Measurements from ENCODE around the gene CETP.
A peak's percentile ranks its signal among the peaks of the same experiment; 100 is the strongest.
"Not testable (repeated sequence)": the region's sequence is repeated elsewhere in the genome, so short reads cannot be mapped to it uniquely, and the experiment has no call there.

The CETP gene

DNA sequence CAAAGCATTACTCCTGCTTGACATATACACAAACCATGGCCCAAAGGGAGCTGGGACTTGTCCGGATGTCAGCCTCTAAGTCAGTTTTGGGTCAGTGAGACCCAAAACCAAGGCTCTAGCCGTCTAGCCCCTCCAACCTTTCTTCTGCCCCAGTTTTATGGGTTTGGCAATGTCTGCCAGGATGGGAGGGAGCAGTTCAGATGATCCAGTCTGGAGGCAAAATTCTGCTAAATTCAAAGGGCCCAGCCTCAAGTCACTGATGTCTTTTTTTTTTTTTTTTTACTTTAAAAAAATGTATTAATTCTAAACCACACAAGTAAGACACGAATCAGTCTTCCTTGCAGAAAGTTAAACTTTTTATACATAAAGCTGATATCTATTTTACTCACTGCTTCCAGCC lies 36.2 kb downstream of the CETP start:
- TF ChIP-seq POLR2A (IDR thresholded peaks at IDR 0.05; ENCODE audit: low read depth, low read length) (no peak), TAF1 (IDR thresholded peaks at IDR 0.05; ENCODE audit: borderline replicate concordance, low read depth, low read length) (no peak), POLR2AphosphoS5 (IDR thresholded peaks at IDR 0.05; ENCODE audit: low read depth, low read length) (no peak)
- FAIRE-seq (no peak), DNase-seq (ENCODE audit: insufficient read length) (no peak)

DNA sequence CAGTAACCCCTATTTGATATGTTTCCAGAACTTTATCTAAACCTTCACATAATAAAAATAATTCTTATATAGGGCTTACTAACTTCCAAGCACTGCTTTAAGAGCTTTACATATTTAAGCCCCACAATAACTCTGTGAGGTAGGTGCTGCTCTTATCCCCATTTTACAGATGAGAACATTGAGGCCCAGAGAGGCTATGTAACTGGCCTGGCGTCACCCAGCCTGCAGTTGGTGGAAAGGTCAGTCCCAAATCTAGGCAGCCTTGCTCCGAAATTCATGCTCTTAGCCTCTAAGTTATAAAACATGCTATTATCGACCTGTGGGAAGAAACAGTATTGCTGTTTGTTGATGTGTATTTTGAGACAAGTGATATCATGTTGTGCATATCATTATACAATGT lies 36.6 kb downstream of the CETP start:
- no peak for DNase-seq (ENCODE audit: insufficient read length)
- TF ChIP-seq POLR2A (IDR thresholded peaks at IDR 0.05; ENCODE audit: low read depth, low read length): 0 out of 2 replicates have a peak, but pooled peaks have one; percentile 20
- no peak for TF ChIP-seq POLR2AphosphoS5 (IDR thresholded peaks at IDR 0.05; ENCODE audit: low read depth, low read length)
- FAIRE-seq: no peak

DNA sequence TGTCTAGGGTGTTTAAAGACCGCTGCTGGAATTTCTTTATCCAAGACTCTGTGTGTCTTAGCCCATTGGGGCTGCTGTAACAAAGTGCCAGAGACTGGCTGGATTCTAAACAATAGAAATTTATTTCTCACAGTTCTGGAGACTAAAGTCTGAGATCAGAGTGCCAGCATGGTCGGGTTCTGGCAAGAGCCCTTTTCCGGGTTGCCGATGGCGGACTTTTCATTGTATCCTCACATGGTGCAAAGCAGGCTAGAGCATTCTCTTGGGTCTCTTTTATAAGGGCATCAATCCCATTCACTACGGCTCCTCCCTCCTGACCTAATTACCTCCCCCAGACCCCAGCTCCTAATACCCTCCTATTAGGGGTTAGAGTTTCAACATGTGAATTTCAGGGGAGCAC lies 37.1 kb downstream of the CETP start:
- FAIRE-seq: peak; percentile 21

DNA sequence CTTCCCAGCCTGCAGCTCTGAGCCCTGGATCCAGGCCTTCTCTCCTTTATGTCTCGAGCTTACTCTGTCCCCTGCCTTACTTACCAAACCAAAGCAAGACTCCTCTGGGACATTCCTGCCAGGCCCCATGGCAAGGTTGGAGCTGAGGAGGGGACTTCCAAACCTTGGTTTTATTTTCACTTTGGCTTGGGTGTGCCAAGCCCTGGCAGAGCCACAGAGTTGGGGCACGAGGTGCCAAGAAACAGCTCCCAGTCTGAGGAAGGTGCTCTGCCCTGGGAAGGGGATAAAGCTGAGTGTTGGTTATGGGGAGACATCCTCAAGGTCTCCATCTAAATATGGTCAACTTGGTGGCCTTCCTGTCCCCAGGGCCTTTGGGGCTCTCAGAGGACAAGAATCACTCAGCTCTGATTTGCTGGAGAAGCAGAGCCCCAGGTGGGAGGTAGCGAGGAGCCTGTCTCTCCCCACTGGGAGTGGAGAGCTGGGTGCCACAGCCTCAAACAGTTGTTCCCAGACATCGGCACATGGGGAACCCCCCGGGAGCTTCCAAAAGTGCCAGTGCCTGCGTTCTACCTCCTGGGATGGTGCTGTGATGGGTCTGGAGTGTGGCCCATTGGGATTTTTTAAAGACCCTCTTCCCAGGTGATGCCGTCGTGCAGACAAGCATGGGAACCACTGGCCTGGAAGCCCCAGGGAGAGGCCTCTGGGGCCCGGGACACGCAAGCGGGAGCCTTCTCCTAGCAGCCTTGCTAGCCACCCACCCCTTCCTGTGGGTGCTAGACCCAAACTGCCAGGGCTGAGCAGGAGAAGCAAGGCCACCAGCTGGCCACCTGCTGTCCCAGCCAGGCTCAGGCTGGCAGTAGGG lies 37.9 kb downstream of the CETP start:
- FAIRE-seq (peak; percentile 94), DNase-seq (ENCODE audit: insufficient read length) (no peak)
- no peak for TF ChIP-seq POLR2AphosphoS5 (IDR thresholded peaks at IDR 0.05; ENCODE audit: low read depth, low read length)
- TF ChIP-seq TAF1 (IDR thresholded peaks at IDR 0.05; ENCODE audit: borderline replicate concordance, low read depth, low read length): no peak
- TF ChIP-seq POLR2A (IDR thresholded peaks at IDR 0.05; ENCODE audit: low read depth, low read length): no peak; the same call in 1 of the 2 replicates

More for the DNA sequence above, 37.1 kb downstream of the CETP start:
- TF ChIP-seq POLR2A (IDR thresholded peaks at IDR 0.05; ENCODE audit: low read depth, low read length) (no peak), TAF1 (IDR thresholded peaks at IDR 0.05; ENCODE audit: borderline replicate concordance, low read depth, low read length) (no peak), POLR2AphosphoS5 (IDR thresholded peaks at IDR 0.05; ENCODE audit: low read depth, low read length) (no peak)
- no peak for DNase-seq (ENCODE audit: insufficient read length)

DNA sequence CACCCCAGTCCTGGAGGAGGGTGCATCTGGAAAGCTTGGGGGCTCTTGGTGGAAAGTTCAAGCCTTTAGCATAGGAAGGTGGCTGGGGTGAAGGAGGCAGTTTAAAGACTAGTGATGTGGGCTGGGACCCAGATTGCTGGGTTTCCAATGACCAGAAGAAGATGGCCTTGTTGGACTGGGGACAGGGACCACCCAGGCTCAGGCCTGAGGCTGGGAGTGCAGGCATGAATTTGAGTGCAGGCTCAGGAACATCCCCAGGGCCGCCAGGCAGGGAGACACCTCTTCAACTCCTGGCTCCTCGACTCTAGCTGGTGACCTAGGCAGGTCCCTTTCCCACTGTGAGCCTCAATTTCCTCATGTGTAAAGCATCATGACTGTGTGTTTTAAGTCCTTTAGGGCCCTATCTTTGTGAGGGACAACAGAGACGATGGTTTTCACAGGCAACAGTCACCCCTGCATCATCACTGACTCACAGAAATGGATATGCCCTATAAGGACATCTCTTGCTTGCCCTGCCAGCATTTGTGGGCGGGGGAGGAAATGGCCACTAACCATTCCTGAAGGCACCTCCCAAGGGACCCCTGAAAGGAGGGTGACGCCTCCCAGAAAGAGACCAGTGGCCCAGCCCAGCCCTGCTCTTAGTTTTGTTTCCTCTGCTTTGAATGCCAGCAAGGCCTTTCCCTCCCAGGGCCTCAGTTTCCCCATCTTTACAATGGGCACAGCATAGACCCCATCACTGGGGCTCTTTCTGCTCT lies 38.7 kb downstream of the CETP start:
- DNase-seq (ENCODE audit: insufficient read length): no peak
- TF ChIP-seq TAF1 (IDR thresholded peaks at IDR 0.05; ENCODE audit: borderline replicate concordance, low read depth, low read length): no peak
- TF ChIP-seq POLR2AphosphoS5 (IDR thresholded peaks at IDR 0.05; ENCODE audit: low read depth, low read length): peak; percentile 85
- peak; percentile 81 for TF ChIP-seq POLR2A (IDR thresholded peaks at IDR 0.05; ENCODE audit: low read depth, low read length)
- peak; percentile 99 for FAIRE-seq

DNA sequence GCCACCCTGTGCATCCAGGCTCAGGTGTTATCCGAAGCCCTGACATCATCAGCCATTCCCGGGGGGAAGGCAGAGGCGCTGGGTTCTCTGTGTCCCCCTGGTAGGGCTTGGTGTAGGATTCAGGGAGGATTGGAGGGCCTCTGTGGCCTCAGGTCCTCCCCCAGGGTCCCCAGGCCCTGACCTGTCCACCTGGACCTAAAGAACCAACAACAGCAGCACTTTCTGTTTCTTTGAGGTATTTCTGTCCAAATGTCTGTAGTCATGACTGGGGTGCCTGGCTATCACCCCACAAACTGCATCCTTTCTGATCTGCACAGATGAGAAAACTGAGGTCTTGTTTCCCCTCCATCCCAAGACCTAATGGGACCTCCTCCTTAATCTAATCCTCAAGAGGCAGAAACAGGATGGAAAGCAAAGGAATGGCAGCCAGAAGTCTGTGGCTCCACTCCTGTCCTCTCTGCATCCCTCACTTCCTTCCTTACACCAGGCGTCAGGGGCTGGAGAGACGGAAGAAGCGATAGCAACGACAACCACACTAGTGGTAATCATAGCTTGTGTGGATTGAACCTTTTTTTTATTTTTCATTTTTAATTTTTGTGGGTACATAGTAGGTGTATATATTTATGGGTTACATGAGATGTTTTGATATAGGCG lies 39.4 kb downstream of the CETP start:
- FAIRE-seq (peak; percentile 73), DNase-seq (ENCODE audit: insufficient read length) (no peak)
- TF ChIP-seq TAF1 (IDR thresholded peaks at IDR 0.05; ENCODE audit: borderline replicate concordance, low read depth, low read length) (no peak), POLR2A (IDR thresholded peaks at IDR 0.05; ENCODE audit: low read depth, low read length) (no peak), POLR2AphosphoS5 (IDR thresholded peaks at IDR 0.05; ENCODE audit: low read depth, low read length) (no peak)

DNA sequence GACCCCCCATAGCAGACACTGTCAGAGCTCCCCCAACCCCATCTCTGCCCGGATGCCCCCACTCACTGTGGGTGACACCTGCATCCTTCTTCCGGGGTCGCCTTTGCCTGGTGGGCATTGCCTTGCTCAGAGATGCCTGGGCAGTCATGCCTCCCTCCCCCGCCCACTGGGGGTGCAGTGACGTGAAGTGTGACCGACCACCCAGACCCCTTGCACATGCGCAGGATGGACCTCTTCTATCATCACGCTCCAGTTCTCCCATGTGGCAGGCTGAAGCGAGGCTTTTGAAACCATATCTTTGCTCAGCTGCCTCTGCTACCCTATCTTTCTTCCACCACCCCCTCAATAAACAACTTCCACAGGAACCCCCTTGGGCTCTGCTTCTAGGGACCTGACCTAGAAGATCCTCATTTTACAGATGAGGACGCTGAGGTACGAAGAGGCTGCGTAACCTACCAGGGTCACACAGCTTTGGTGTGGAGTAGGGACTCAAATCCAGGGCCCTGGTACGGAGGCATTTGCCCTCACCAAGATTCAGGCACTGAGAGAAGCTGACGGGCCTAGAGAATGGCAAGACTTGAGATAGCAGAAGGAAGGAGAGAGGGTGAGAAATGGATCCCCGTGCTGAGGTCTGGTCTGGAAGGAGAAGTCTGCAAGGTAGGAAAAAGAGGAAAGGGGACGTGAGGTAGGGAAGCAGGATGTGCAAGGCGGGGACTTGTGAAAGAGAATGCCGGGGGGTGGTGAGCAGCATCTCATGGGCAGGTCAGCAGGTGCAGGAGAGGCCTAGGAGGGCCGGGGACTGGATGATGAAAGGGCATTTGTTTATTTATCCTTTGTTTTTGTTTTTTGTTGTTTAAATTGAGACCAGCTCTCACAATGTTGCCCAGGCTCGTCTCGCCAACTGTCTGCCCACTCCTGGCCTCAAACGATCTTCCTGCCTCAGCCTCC lies 42.0 kb downstream of the CETP start:
- DNase-seq (ENCODE audit: insufficient read length): no peak
- FAIRE-seq: peak; percentile 97
- TF ChIP-seq POLR2A (IDR thresholded peaks at IDR 0.05; ENCODE audit: low read depth, low read length) (no peak; the same call in 1 of the 2 replicates), POLR2AphosphoS5 (IDR thresholded peaks at IDR 0.05; ENCODE audit: low read depth, low read length) (no peak; the same call in 1 of the 2 replicates), TAF1 (IDR thresholded peaks at IDR 0.05; ENCODE audit: borderline replicate concordance, low read depth, low read length) (no peak)

DNA sequence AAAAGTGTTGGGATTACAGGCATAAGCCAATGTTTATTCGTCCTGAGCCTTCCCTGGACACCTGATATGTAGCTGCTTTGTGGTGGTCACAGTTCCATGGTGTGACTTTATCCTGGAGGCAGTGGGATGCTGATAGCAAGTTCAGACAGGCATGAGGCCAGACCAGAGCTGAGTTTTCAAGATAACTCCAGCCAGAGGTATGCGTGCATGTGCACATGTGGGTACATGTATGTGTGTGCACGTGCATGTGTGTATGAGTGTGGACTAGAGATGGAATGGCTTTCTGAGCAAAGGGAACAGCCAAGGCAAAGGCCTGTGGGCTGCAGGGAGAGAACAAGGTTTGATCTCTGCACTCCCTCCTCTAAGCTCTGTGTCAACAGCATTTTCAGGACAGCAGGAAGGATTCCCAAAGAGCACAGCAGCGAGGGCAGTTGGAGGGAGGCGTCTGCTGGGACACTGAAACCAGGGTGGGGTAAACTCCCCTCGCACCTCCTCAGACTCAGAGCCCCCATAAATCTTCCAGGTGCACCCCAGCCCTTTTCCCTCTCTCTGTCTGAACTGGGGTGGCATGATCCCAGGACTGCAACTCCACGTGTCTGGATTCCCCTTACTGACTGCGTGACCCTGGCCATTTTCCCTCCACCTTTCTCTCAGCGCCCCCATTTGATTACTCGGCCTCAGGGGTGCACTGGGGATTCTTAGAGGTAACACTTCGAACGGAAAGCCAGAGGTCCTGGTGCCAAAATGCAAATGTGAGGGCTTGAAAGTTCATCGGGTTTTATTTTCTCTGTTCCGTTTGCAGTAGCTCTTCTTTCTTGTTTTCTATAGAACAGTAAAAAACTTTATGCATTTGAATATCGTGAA lies 42.9 kb downstream of the CETP start:
- peak; percentile 79 for FAIRE-seq
- no peak for DNase-seq (ENCODE audit: insufficient read length)
- TF ChIP-seq POLR2AphosphoS5 (IDR thresholded peaks at IDR 0.05; ENCODE audit: low read depth, low read length) (0 out of 2 replicates have a peak, but pooled peaks have one; percentile 29), POLR2A (IDR thresholded peaks at IDR 0.05; ENCODE audit: low read depth, low read length) (no peak)

DNA sequence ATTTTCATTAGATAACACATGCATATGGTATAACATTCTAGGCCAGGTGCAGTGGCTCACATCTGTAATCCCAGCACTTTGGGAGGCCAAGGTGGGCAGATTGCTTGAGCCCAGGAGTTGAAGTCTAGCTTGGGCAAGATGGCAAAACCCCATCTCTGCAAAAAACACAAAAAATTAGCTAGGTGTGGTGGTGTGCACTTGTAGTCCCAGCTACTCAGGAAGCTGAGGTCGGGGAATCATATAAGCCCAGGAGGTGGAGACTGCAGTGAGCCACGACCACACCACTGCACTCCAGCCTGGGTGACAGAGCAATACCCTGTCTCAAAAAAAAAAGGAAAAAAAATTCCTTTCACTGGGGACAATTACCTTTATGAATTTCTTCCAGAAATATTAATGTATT lies 43.8 kb downstream of the CETP start:
- FAIRE-seq; DNase-seq (ENCODE audit: insufficient read length): not testable (repeated sequence)

DNA sequence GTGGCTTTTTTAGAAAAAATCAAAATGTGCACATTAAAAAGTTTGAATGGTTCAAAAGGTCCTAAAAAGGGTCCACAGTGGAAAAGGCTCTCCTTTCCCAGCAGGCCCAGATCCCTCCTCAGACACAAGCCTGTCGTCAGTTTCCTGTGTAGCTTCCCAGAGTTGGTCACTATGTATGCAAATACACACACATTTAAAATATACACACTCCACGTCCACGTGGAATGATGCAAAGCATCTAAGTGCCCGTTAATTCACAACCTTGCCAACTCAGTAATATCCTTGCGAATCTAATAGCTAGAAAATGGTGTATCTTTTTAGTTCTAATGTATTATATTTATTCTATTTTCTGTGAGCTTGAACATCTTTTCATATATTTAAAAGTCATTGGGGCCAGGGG lies 45.3 kb downstream of the CETP start:
- FAIRE-seq: peak; percentile 71
- no peak for TF ChIP-seq POLR2A (IDR thresholded peaks at IDR 0.05; ENCODE audit: low read depth, low read length)
- no peak for DNase-seq (ENCODE audit: insufficient read length)

Data from GM12892 (cell line).